Dedifferentiated amniotic fluid mesenchymal stem cell (primary cell): ENCODE data around the gene PREX1.
A peak's percentile ranks its signal among the peaks of the same experiment; 100 is the strongest.

ENCODE experiments used
- DNase-seq: peaks from one replicate; pipeline ENCODE4 v3.0.0-alpha.2; 2016; ENCODE audit errors: extremely low spot score

Gene PREX1

GRCh38 chr20:48703107-48703506 lies 124.7 kb downstream of the PREX1 start:
- DNase-seq, result no peak

GRCh38 chr20:48702455-48702913 lies 125.3 kb downstream of the PREX1 start:
- no peak for DNase-seq

- DNase-seq, result no peak
These were observed 126.1 kb downstream of the PREX1 start for GRCh38 chr20:48701702-48702101.

- no peak for DNase-seq
These were observed 129.1 kb downstream of the PREX1 start for GRCh38 chr20:48698507-48699267.

GRCh38 chr20:48697845-48698491 lies 129.8 kb downstream of the PREX1 start:
- peak; percentile 35 for DNase-seq

- DNase-seq, result no peak
These were observed 131.1 kb downstream of the PREX1 start for GRCh38 chr20:48696671-48697070.

GRCh38 chr20:48695738-48696137 lies 132.1 kb downstream of the PREX1 start:
- DNase-seq, result no peak

- no peak for DNase-seq
These were observed 132.5 kb downstream of the PREX1 start for GRCh38 chr20:48695255-48695654.

- DNase-seq, result no peak
These were observed 133.4 kb downstream of the PREX1 start for GRCh38 chr20:48694381-48694865.

- DNase-seq, result no peak
These were observed 136.3 kb downstream of the PREX1 start for GRCh38 chr20:48691523-48691922.

- DNase-seq, result no peak
These were observed 136.9 kb downstream of the PREX1 start for GRCh38 chr20:48690888-48691287.

- no peak for DNase-seq
These were observed 137.8 kb downstream of the PREX1 start for GRCh38 chr20:48689874-48690571.

GRCh38 chr20:48689388-48689787 lies 138.4 kb downstream of the PREX1 start:
- no peak for DNase-seq

GRCh38 chr20:48688579-48688978 lies 139.2 kb downstream of the PREX1 start:
- DNase-seq, result no peak

GRCh38 chr20:48687117-48687800 lies 140.5 kb downstream of the PREX1 start:
- DNase-seq, result no peak

- no peak for DNase-seq
These were observed 141.3 kb downstream of the PREX1 start for GRCh38 chr20:48686238-48687116.

- no peak for DNase-seq
These were observed 142.5 kb downstream of the PREX1 start for GRCh38 chr20:48685300-48685699.

- no peak for DNase-seq
These were observed 143.2 kb downstream of the PREX1 start for GRCh38 chr20:48684501-48685041.

GRCh38 chr20:48683467-48684175 lies 144.2 kb downstream of the PREX1 start:
- DNase-seq, result no peak
